ENCODE data around the gene ADD1. TPM values are rescaled to one million over a fixed set of nuclear protein-coding genes. Genes with fewer than 3 reads are reported as not detected.

Gene ADD1
- total and polyA plus RNA-seq, 2 of the 13 experiments (the other 11 are each of a cell fraction or from before 2014, with no cell fraction given), result 73.9 to 122 TPM

DNA sequence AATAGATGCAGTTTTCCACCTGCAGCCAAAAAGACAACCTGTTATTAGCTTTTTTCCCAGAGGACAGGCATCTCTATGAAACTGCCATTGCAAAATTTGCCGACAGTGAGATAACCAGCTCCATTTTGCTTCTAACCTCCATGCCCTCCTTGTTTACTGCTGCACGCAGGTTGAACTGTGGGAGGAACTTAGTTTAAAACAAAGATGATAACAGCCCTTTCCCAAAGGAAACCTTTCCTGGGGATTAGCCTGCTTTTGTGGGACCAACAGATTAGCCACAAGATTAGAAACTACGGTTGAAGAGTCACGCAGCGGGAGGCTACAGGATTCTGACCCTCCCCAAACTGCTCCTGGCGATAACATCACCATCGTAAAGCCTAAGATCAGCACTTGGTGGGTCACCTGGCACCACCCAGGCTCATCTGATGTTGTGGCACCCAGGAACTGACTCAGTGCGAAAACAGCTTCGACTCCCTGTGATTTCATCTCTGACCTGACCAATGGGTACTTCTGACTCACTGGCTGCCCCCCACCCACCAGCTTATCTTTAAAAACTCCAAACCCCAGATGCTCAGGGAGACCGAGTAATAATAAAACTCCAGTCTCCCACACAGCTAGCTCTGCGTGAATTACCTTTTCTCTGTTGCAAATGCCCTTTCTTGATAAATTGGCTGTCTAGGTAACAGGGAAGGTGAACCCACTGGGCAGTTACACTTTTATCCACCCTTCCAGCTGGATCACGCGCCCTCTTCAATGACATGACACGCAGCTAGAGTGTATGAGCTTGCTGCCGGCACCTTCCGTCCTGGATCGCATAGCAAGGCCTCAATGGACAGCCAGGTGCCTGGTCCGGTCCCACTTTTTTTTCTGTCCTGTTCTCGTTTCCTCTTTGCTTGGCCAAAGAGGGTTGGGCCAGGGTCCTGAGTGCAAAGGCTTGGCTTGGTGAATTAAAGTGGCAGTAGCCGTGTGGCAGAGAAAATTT, 92.4 kb downstream of the ADD1 start (continued):
- 0 out of 2 replicates have a peak, but pooled peaks have one; percentile 44 for TF ChIP-seq ZNF615 (CRISPR knock-in tag; IDR thresholded peaks at IDR 0.05; ENCODE audit: borderline replicate concordance)
- 0 out of 2 replicates have a peak, but pooled peaks have one; percentile 40 for TF ChIP-seq ZSCAN30 (CRISPR knock-in tag; IDR thresholded peaks at IDR 0.05)
- no peak for TF ChIP-seq ASH2L (IDR thresholded peaks at IDR 0.05; ENCODE audit: insufficient read length, low read depth, low read length)
- TF ChIP-seq ZNF3 (CRISPR knock-in tag; IDR thresholded peaks at IDR 0.05), result no peak
- TF ChIP-seq NAIF1 (CRISPR knock-in tag; IDR thresholded peaks at IDR 0.05; ENCODE audit: borderline replicate concordance), result 0 out of 2 replicates have a peak, but pooled peaks have one; percentile 41
- no peak for TF ChIP-seq ZNF496 (CRISPR knock-in tag; IDR thresholded peaks at IDR 0.05; ENCODE audit: insufficient replicate concordance)
- TF ChIP-seq DNMT1 (CRISPR knock-in tag; IDR thresholded peaks at IDR 0.05), result 0 out of 2 replicates have a peak, but pooled peaks have one; percentile 7

DNA sequence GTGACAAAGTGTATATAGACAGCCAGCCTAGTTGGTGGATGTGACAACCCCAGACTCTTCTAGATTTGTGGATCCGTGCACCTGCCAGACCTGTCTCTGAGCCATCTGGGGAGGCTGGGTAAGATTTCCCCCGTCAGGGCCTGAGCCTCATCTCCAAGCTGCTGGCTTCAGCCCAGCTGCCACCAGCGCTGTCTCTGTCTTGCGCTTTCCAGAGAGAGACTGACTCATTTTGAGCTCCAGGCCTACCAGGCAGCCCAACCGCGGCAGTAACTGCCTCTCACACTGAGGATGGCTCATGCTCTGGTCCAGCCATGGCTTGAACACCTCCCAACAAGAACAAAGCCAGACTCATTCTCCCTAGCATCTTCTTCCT, 93.1 kb downstream of the ADD1 start:
- peak overlapping the region; percentile 90 for H3K4me2 ChIP-seq (ENCODE audit: low read depth, low read length)
- FAIRE-seq (no peak), ATAC-seq (peak; percentile 8), DNase-seq (ENCODE audit: low spot score) (no peak)
- peak overlapping the region; percentile 35 for H3K27ac ChIP-seq (ENCODE audit: extremely low read length, insufficient read depth, low read length)
- peak overlapping the region in 1 of 3 experiments; percentile 27; a peak in 1 of 6 replicates for H3K4me3 ChIP-seq (replicated peaks in 1 of 3; ENCODE audit: insufficient read depth in 1 of 3, low read depth in 2 of 3, low read length in 3 of 3)
- H2AFZ ChIP-seq (ENCODE audit: low read length), result no peak overlapping the region
- H3K27me3 ChIP-seq (ENCODE audit: control insufficient read depth in 1 of 2, insufficient read depth in 2 of 2, low read length in 2 of 2), result no peaks in the 10 kb centered on the region; a peak in 1 of 5 replicates
- ChIA-PET CTCF (ENCODE audit: low intra/inter-chr PET ratio, low total read pairs) (interaction anchor here (1.6 kb wide), 1 partner anchor 19 kb away, joined by 5 read pairs; no protein-coding TSS in a partner anchor), POLR2A (interaction anchor here (0.6 to 1.8 kb wide), 3 partner anchors 25 to 441 kb away, joined by 3 to 5 read pairs (median 5); partner anchors contain the start of genes GRK4 and NOP14)
- in situ Hi-C loops (cut with HindIII; ENCODE audit: extremely low pct_ligation_motif_present, low pct_unique_long_range_greater_than_20kb) (no loop called here), intact Hi-C loops (cut with micrococcal nuclease; ENCODE audit: unreplicated experiment) (loop anchor here (5.0 to 10.0 kb wide), 2 partner anchors 72 to 94 kb away; partner anchors contain the start of gene ADD1)
- WGBS (ENCODE audit: low lambda C conversion rate), result 83% methylated on average over 1 of the region's 6 CpGs
- H4K20me1 ChIP-seq (ENCODE audit: insufficient read depth, low read length), result peaks cover 19% of the 10 kb centered on the region; the same call in 1 of the 2 replicates
- TSS peak; percentile 30 for BruUV-seq (replicated peaks)
- H3K9me3 ChIP-seq (ENCODE audit: low read length), result no peaks in the 10 kb centered on the region
- H3K36me3 ChIP-seq (replicated peaks in 1 of 2; ENCODE audit: control insufficient read depth in 1 of 2, insufficient read depth in 2 of 2, low read length in 2 of 2), result peaks cover 22 to 40% of the 10 kb centered on the region in 2 experiments
- peak overlapping the region; percentile 21; the same call in 1 of the 2 replicates for H3K9ac ChIP-seq (ENCODE audit: insufficient read depth, low read depth, low read length)
- peaks cover 36% of the 10 kb centered on the region for H3K4me1 ChIP-seq (ENCODE audit: insufficient read depth, low read length)
- peaks cover 10% of the 10 kb centered on the region for H3K79me2 ChIP-seq (ENCODE audit: insufficient read depth, low read length)
- TF ChIP-seq ZNF3 (CRISPR knock-in tag; IDR thresholded peaks at IDR 0.05) (no peak), AGO2 (optimal IDR thresholded peaks at IDR 0.05; ENCODE audit: low read depth, low read length) (peak; percentile 73), POLR2G (IDR thresholded peaks at IDR 0.05; ENCODE audit: low read depth, low read length) (peak; percentile 64; the same call in 1 of the 2 replicates), POLR2A (IDR thresholded peaks at IDR 0.05; ENCODE audit: insufficient read depth in 1 of 2, low read depth in 2 of 2, low read length in 2 of 2) (0 out of 4 replicates have a peak, but pooled peaks of 1 of the 2 experiments have one; percentile 9)
